Left ventricle myocardium inferior (tissue), 1 donor: Measurements from ENCODE around the gene MTMR1. TPM values are rescaled to one million over a fixed set of nuclear protein-coding genes. Genes with fewer than 3 reads are reported as not detected.

Experiments used
- DNase-seq: peaks from one replicate; pipeline ENCODE4 v3.0.0-alpha.2; 2020
- H3K27ac ChIP-seq: fragments of 200-600 bp; replicated peaks from 2 replicates; pipeline ENCODE4 v1.8.0; 2021
- H3K27me3 ChIP-seq: fragments of 200-600 bp; 2 replicates; pipeline ENCODE4 v1.8.0; 2021; ENCODE audit warnings: low read depth
- H3K36me3 ChIP-seq: fragments of 200-600 bp; 2 replicates; pipeline ENCODE4 v1.8.0; 2021
- H3K4me1 ChIP-seq: fragments of 200-600 bp; 2 replicates; pipeline ENCODE4 v1.8.0; 2021
- H3K4me3 ChIP-seq: fragments of 200-600 bp; 2 replicates; pipeline ENCODE4 v1.8.0; 2021; ENCODE audit warnings: mild to moderate bottlenecking, moderate library complexity
- H3K9me3 ChIP-seq: fragments of 200-600 bp; replicated peaks from 2 replicates; pipeline ENCODE4 v1.8.0; 2021
- CTCF ChIP-seq: fragments of 200-600 bp; IDR thresholded peaks from 2 replicates; pipeline ENCODE4 v1.8.0; 2021; ENCODE audit warnings: antibody characterized with exemption, mild to moderate bottlenecking, borderline replicate concordance
- intact Hi-C: fragments of 100-400 bp; cut with micrococcal nuclease; formaldehyde crosslinking; loops from one replicate; pipeline ENCODE4 v1.11.0; 2022
- total RNA-seq: library from RNA; stranded (reverse); fragmentation: NEBNext Ultra II Directional; extraction: Animal tissue kit (Norgen Biotek cat#: 25700); gene quantifications from one replicate; pipeline ENCODE4 v1.2.1, GENCODE V29; 2021
- donor health status: DM: no; HTN: yes; CAD: no; lungs with severe emphysema.

Gene MTMR1
- total RNA-seq, 1 donor from 2014 or later, result 18.6 TPM

- intact Hi-C loops, result no loop called here
- Histone ChIP-seq H3K27ac (no peak overlapping the region), H3K4me1 (no peaks in the 10 kb centered on the region), H3K27me3 (no peaks in the 10 kb centered on the region), H3K36me3 (peaks cover 7% of the 10 kb centered on the region), H3K9me3 (no peaks in the 10 kb centered on the region), H3K4me3 (no peak overlapping the region)
- DNase-seq, result no peak
- no peak for TF ChIP-seq CTCF
Observed at GRCh38 chrX:150779385-150779784, 86.2 kb downstream of the MTMR1 start.

- H3K4me1 ChIP-seq, result no peaks in the 10 kb centered on the region
- no peak for DNase-seq
- TF ChIP-seq CTCF, result no peak
- no peaks in the 10 kb centered on the region for H3K9me3 ChIP-seq
- H3K4me3 ChIP-seq, result no peak overlapping the region
- no peak overlapping the region for H3K27ac ChIP-seq
- peaks cover 6% of the 10 kb centered on the region for H3K36me3 ChIP-seq
- intact Hi-C loops, result no loop called here
- H3K27me3 ChIP-seq, result no peaks in the 10 kb centered on the region
Observed at GRCh38 chrX:150781677-150782076, 88.5 kb downstream of the MTMR1 start.

GRCh38 chrX:150790021-150790420 is 96.8 kb downstream of the MTMR1 start:
- Histone ChIP-seq H3K9me3 (no peaks in the 10 kb centered on the region), H3K27ac (no peak overlapping the region), H3K4me3 (no peak overlapping the region), H3K36me3 (peaks cover 14% of the 10 kb centered on the region), H3K27me3 (no peaks in the 10 kb centered on the region), H3K4me1 (no peaks in the 10 kb centered on the region)
- no peak for DNase-seq
- intact Hi-C loops, result no loop called here
- no peak for TF ChIP-seq CTCF

- no peak for DNase-seq
- Histone ChIP-seq H3K4me3 (no peak overlapping the region), H3K27me3 (no peaks in the 10 kb centered on the region), H3K4me1 (no peaks in the 10 kb centered on the region), H3K36me3 (peaks cover 14% of the 10 kb centered on the region), H3K27ac (no peak overlapping the region), H3K9me3 (no peaks in the 10 kb centered on the region)
- no peak for TF ChIP-seq CTCF
- intact Hi-C loops, result no loop called here
Observed at GRCh38 chrX:150792949-150793527, 99.8 kb downstream of the MTMR1 start.

- Histone ChIP-seq H3K27me3 (no peaks in the 10 kb centered on the region), H3K4me1 (no peaks in the 10 kb centered on the region), H3K9me3 (no peaks in the 10 kb centered on the region), H3K4me3 (no peak overlapping the region), H3K36me3 (no peaks in the 10 kb centered on the region), H3K27ac (no peak overlapping the region)
- TF ChIP-seq CTCF, result no peak
- DNase-seq, result no peak
- intact Hi-C loops, result no loop called here
Observed at GRCh38 chrX:150805736-150806135, 112.5 kb downstream of the MTMR1 start.
